Activated CD4-positive, alpha-beta T cell treated with anti-CD3 and anti-CD28 coated beads for 36 hours (primary cell): ENCODE results near the gene TCL1B. TPM values are rescaled to one million over a fixed set of nuclear protein-coding genes. Genes with fewer than 3 reads are reported as not detected.

Source experiments
- ATAC-seq: fragments of 200-7000 bp; cut with Tn5 transposase; one replicate; pipeline ENCODE4 v1.10.0; 2021; ENCODE audit warnings: mild to moderate bottlenecking, moderate library complexity
- CTCF ChIA-PET: fragments of 350-600 bp; sonication (Branson Sonifier 250); formaldehyde crosslinking; loops from one replicate; lab custom pipeline; 2021; ENCODE audit warnings: antibody characterized with exemption; lab: Charles Lee
- POLR2A ChIA-PET: fragments of 350-600 bp; sonication (Branson Sonifier 250); formaldehyde crosslinking; loops from one replicate; lab custom pipeline; 2021; ENCODE audit warnings: antibody characterized with exemption, inconsistent platforms; lab: Charles Lee
- DNase-seq: peaks from one replicate; pipeline ENCODE4 v3.0.0-alpha.2; 2020
- H3K27ac Mint-ChIP-seq: one replicate; pipeline ENCODE4 v1.8.0; 2021; ENCODE audit warnings: mixed read lengths
- H3K27me3 Mint-ChIP-seq: one replicate; pipeline ENCODE4 v1.8.0; 2021; ENCODE audit warnings: mixed read lengths
- H3K36me3 Mint-ChIP-seq: one replicate; pipeline ENCODE4 v1.8.0; 2021; ENCODE audit warnings: low read depth, mixed read lengths
- H3K4me1 Mint-ChIP-seq: one replicate; pipeline ENCODE4 v1.8.0; 2021; ENCODE audit warnings: mixed read lengths
- H3K4me3 Mint-ChIP-seq: one replicate; pipeline ENCODE4 v1.8.0; 2021; ENCODE audit warnings: mild to moderate bottlenecking, moderate library complexity, mixed read lengths
- H3K9me3 Mint-ChIP-seq: one replicate; pipeline ENCODE4 v1.8.0; 2021; ENCODE audit warnings: low read depth, mixed read lengths
- intact Hi-C, 2 experiments: fragments of 100-400 bp; cut with DNase I in 1 of 2; cut with micrococcal nuclease in 1 of 2; formaldehyde crosslinking; loops; one replicate each; pipeline versions ENCODE4 v1.14.2 to v1.15.1; 2022 to 2024; cut with DNase I, micrococcal nuclease
- total RNA-seq, 2 experiments: library from RNA; stranded (reverse); gene quantifications; one replicate each; pipeline ENCODE4 v1.2.3, GENCODE V29; 2021

Gene TCL1B
- total RNA-seq, 2 experiments from 2014 or later = not detected

- ATAC-seq (no peak), DNase-seq (no peak)
- CTCF ChIA-PET = interaction anchor here (1.0 kb wide), 1 partner anchor 13 kb away, joined by 4 read pairs; no protein-coding TSS in a partner anchor
- Mint-ChIP-seq H3K4me3 (no peak overlapping the region), H3K27me3 (peaks cover 34% of the 10 kb centered on the region), H3K27ac (no peak overlapping the region), H3K36me3 (no peaks in the 10 kb centered on the region), H3K9me3 (no peaks in the 10 kb centered on the region), H3K4me1 (no peaks in the 10 kb centered on the region)
- POLR2A ChIA-PET = no interaction called here
- intact Hi-C loops = no loop called here
Measured at GRCh38 chr14:95730126-95730525, 43.9 kb downstream of the TCL1B start.

GRCh38 chr14:95733212-95733611, 47.0 kb downstream of the TCL1B start:
- Mint-ChIP-seq H3K4me1 (no peaks in the 10 kb centered on the region), H3K9me3 (peaks cover 1% of the 10 kb centered on the region), H3K36me3 (no peaks in the 10 kb centered on the region), H3K27me3 (peaks cover 22% of the 10 kb centered on the region), H3K27ac (no peak overlapping the region), H3K4me3 (no peak overlapping the region)
- ChIA-PET POLR2A (no interaction called here), CTCF (interaction anchor here (0.7 kb wide), 1 partner anchor 208 kb away, joined by 3 read pairs; no protein-coding TSS in a partner anchor)
- no peak for ATAC-seq
- intact Hi-C loops = no loop called here
- DNase-seq = no peak

GRCh38 chr14:95739356-95739755, 53.1 kb downstream of the TCL1B start:
- H3K4me3 Mint-ChIP-seq = no peak overlapping the region
- ChIA-PET CTCF (interaction anchor here (1.7 kb wide), 1 partner anchor 50 kb away, joined by 4 read pairs; no protein-coding TSS in a partner anchor), POLR2A (no interaction called here)
- ATAC-seq = no peak
- H3K36me3 Mint-ChIP-seq = peaks cover 5% of the 10 kb centered on the region
- peaks cover 6% of the 10 kb centered on the region for H3K4me1 Mint-ChIP-seq
- H3K9me3 Mint-ChIP-seq = peaks cover 11% of the 10 kb centered on the region
- peaks cover 5% of the 10 kb centered on the region for H3K27me3 Mint-ChIP-seq
- peak overlapping the region; percentile 56 for H3K27ac Mint-ChIP-seq
- intact Hi-C loops = no loop called here
- no peak for DNase-seq

GRCh38 chr14:95741038-95741490, 54.8 kb downstream of the TCL1B start:
- intact Hi-C loops = no loop called here
- ChIA-PET POLR2A (no interaction called here), CTCF (interaction anchor here (0.6 kb wide), 1 partner anchor 34 kb away, joined by 3 read pairs; no protein-coding TSS in a partner anchor)
- Mint-ChIP-seq H3K4me3 (no peak overlapping the region), H3K27ac (no peak overlapping the region), H3K36me3 (peaks cover 5% of the 10 kb centered on the region), H3K4me1 (peaks cover 6% of the 10 kb centered on the region), H3K27me3 (peaks cover 7% of the 10 kb centered on the region), H3K9me3 (peaks cover 11% of the 10 kb centered on the region)
- DNase-seq (no peak), ATAC-seq (no peak)

GRCh38 chr14:95741781-95742180, 55.6 kb downstream of the TCL1B start:
- Mint-ChIP-seq H3K4me1 (peaks cover 6% of the 10 kb centered on the region), H3K27ac (no peak overlapping the region), H3K9me3 (peaks cover 11% of the 10 kb centered on the region), H3K27me3 (peaks cover 7% of the 10 kb centered on the region), H3K36me3 (peaks cover 5% of the 10 kb centered on the region), H3K4me3 (no peak overlapping the region)
- ATAC-seq = no peak
- no peak for DNase-seq
- ChIA-PET POLR2A (no interaction called here), CTCF (interaction anchor here (0.6 kb wide), 1 partner anchor 33 kb away, joined by 3 read pairs; no protein-coding TSS in a partner anchor)
- intact Hi-C loops = no loop called here

Other genes with a start within 250 kb of the TCL1B start
- 10 to 100 TPM; 27.3 to 34.2 TPM for gene SYNE3, start 169.8 kb upstream of the TCL1B start, total RNA-seq
- gene GLRX5, start 151.4 kb upstream of the TCL1B start, total RNA-seq = 10 to 100 TPM; 37.9 to 44.1 TPM
- not detected for gene TCL1A, start 27.7 kb downstream of the TCL1B start, total RNA-seq
- not detected for gene TUNAR, start 190.4 kb downstream of the TCL1B start, total RNA-seq